NCI-H1417 (cell line): ENCODE measurements around the gene METTL13.

ENCODE experiments used
- DNase-seq, 3 experiments: peaks; one replicate each; lab custom pipeline; 2025; lab: John Stamatoyannopoulos, UW

The METTL13 gene

GRCh38 chr1:171803461-171804022, 22.1 kb downstream of the METTL13 start:
- DNase-seq, result no peak

- DNase-seq, result no peak
Measured at GRCh38 chr1:171805395-171806115, 24.1 kb downstream of the METTL13 start.

GRCh38 chr1:171807556-171807955, 26.1 kb downstream of the METTL13 start:
- no peak for DNase-seq

- no peak for DNase-seq
Measured at GRCh38 chr1:171809834-171810233, 28.4 kb downstream of the METTL13 start.

- no peak for DNase-seq
Measured at GRCh38 chr1:171811672-171812071, 30.2 kb downstream of the METTL13 start.

- DNase-seq, result no peak
Measured at GRCh38 chr1:171814692-171815091, 33.2 kb downstream of the METTL13 start.

- DNase-seq, result no peak
Measured at GRCh38 chr1:171816300-171816901, 34.9 kb downstream of the METTL13 start.

- DNase-seq, result peak in 2 of 3 experiments; percentile 47 to 56
Measured at GRCh38 chr1:171817511-171818265, 36.2 kb downstream of the METTL13 start.

- no peak for DNase-seq
Measured at GRCh38 chr1:171819946-171820345, 38.5 kb downstream of the METTL13 start.

GRCh38 chr1:171826973-171827372, 45.5 kb downstream of the METTL13 start:
- no peak for DNase-seq

GRCh38 chr1:171828794-171829193, 47.3 kb downstream of the METTL13 start:
- DNase-seq, result no peak

GRCh38 chr1:171833091-171833825, 51.8 kb downstream of the METTL13 start:
- no peak for DNase-seq

- no peak for DNase-seq
Measured at GRCh38 chr1:171834821-171835220, 53.4 kb downstream of the METTL13 start.

- no peak for DNase-seq
Measured at GRCh38 chr1:171835891-171836290, 54.4 kb downstream of the METTL13 start.

- peak; percentile 87 to 95 (median 88) for DNase-seq
Measured at GRCh38 chr1:171841050-171841910, 59.8 kb downstream of the METTL13 start, which contains the start of gene DNM3. DNM3 (plus strand) TSS chr1:171841498; CDS start chr1:171841657, 159 bp downstream.

- DNase-seq, result peak; percentile 30 to 65 (median 38)
Measured at GRCh38 chr1:171841931-171842761, 60.7 kb downstream of the METTL13 start.

- DNase-seq, result no peak
Measured at GRCh38 chr1:171844381-171844780, 62.9 kb downstream of the METTL13 start.

- no peak for DNase-seq
Measured at GRCh38 chr1:171845998-171846397, 64.5 kb downstream of the METTL13 start.
